Neural crest cell (in vitro differentiated cells): ENCODE data around the gene CLPSL2. TPM values are rescaled to one million over a fixed set of nuclear protein-coding genes. Genes with fewer than 3 reads are reported as not detected.

Experiments used
- DNase-seq: peaks from one replicate; pipeline ENCODE4 v3.0.0; 2021; ENCODE audit warnings: low read depth, mixed read lengths, low spot score
- H3K27ac Mint-ChIP-seq: one replicate; pipeline ENCODE4 v1.8.0; 2021; ENCODE audit warnings: mild to moderate bottlenecking, mixed read lengths; ENCODE audit not compliant: unreplicated experiment
- H3K27me3 Mint-ChIP-seq: 2 replicates; pipeline ENCODE4 v1.8.0; 2021; ENCODE audit warnings: low read depth, mild to moderate bottlenecking, mixed read lengths
- H3K36me3 Mint-ChIP-seq: 2 replicates; pipeline ENCODE4 v1.8.0; 2021; ENCODE audit warnings: low read depth, mild to moderate bottlenecking, mixed read lengths
- H3K4me1 Mint-ChIP-seq: 2 replicates; pipeline ENCODE4 v1.8.0; 2021; ENCODE audit warnings: mixed read lengths
- H3K4me3 Mint-ChIP-seq: one replicate; pipeline ENCODE4 v1.8.0; 2021; ENCODE audit warnings: mild to moderate bottlenecking, mixed read lengths
- H3K9me3 Mint-ChIP-seq: 2 replicates; pipeline ENCODE4 v1.8.0; 2021; ENCODE audit warnings: mixed read lengths
- total RNA-seq: library from RNA; stranded (reverse); gene quantifications from 2 replicates; pipeline ENCODE4 v1.2.1, GENCODE V29; 2021
- TF ChIP-seq, protein P1 (sequence below): fragments of 200-600 bp; sonication (generic); conservative IDR thresholded peaks from 2 replicates; pipeline ENCODE4 v1.5.0; 2021; ENCODE audit warnings: antibody characterized with exemption, mild to moderate bottlenecking

The CLPSL2 gene
- total RNA-seq, 1 donor from 2014 or later = not detected

DNA sequence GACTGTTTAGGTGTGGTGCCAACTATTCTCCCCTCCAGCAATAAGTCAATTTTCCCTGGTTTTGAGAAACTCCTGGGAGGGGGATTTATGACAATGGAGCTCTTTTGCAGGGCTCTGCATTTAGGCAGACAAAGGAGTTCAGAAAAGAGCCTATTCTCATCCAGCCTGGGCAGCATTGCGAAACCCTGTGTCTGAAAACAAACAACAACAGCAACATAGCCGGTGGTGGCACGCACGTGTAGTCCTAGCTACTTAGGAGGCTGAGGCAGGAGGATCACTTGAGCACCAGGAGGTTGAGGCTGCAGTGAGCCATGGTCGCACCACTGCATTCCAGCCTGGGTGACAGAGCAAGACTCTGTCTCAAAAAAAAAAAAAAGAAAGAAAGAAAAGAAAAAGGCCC is 14.3 kb downstream of the CLPSL2 start:
- no peak for DNase-seq
- Mint-ChIP-seq H3K4me3 (no peak overlapping the region), H3K4me1 (no peaks in the 10 kb centered on the region), H3K27me3 (peaks cover 29% of the 10 kb centered on the region), H3K36me3 (no peaks in the 10 kb centered on the region), H3K9me3 (no peaks in the 10 kb centered on the region), H3K27ac (no peak overlapping the region)
- TF ChIP-seq, protein P1, sequence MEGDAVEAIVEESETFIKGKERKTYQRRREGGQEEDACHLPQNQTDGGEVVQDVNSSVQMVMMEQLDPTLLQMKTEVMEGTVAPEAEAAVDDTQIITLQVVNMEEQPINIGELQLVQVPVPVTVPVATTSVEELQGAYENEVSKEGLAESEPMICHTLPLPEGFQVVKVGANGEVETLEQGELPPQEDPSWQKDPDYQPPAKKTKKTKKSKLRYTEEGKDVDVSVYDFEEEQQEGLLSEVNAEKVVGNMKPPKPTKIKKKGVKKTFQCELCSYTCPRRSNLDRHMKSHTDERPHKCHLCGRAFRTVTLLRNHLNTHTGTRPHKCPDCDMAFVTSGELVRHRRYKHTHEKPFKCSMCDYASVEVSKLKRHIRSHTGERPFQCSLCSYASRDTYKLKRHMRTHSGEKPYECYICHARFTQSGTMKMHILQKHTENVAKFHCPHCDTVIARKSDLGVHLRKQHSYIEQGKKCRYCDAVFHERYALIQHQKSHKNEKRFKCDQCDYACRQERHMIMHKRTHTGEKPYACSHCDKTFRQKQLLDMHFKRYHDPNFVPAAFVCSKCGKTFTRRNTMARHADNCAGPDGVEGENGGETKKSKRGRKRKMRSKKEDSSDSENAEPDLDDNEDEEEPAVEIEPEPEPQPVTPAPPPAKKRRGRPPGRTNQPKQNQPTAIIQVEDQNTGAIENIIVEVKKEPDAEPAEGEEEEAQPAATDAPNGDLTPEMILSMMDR = no peak

DNA sequence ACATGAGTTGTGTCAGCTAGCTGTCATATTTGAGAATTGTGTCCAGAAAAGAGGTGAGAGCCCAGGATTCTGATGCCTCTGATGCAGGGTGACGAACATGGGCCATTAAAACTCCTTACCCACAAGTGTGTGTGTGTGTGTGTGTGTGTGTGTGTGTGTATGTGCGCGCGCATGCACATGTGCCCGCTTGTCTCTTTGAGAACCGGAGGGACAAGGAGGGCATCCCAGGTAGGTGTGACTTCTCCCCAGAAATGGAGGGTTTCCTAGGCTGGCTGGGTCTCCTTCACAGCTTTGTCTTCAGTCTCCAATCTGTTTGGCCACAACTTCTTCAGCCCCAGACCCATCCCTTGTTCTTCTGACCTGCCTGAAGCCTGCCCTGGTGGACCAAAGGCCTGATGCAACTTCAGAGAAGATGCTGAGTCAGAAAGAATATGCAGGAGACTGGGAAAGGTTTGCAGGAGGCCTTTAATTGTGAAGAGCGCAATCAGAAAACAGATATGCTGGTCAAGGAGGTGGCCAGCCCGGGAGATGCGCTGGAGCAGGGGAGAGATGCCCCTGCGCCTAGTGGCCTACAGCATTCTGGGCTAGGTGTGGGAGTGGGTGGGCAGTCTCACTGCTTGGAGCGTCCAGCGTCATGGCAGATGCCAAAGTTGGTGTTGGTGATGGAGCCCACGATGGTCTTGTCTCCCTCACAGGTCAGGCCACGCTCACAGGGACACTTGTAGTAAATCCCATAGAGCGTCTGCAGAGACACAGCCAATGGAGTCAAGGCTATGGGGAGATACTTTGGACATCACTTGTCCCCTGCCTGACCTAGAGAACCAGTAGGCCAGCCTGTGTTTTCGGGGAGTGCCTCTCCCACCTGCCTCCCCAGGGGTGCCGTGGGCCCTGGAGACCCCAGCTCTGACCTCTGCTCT is 18.4 kb downstream of the CLPSL2 start:
- DNase-seq = no peak
- Mint-ChIP-seq H3K27me3 (peaks cover 5% of the 10 kb centered on the region), H3K4me3 (no peak overlapping the region), H3K9me3 (no peaks in the 10 kb centered on the region), H3K27ac (peak overlapping the region; percentile 63), H3K4me1 (no peaks in the 10 kb centered on the region), H3K36me3 (no peaks in the 10 kb centered on the region)
- TF ChIP-seq, protein P1 = no peak

DNA sequence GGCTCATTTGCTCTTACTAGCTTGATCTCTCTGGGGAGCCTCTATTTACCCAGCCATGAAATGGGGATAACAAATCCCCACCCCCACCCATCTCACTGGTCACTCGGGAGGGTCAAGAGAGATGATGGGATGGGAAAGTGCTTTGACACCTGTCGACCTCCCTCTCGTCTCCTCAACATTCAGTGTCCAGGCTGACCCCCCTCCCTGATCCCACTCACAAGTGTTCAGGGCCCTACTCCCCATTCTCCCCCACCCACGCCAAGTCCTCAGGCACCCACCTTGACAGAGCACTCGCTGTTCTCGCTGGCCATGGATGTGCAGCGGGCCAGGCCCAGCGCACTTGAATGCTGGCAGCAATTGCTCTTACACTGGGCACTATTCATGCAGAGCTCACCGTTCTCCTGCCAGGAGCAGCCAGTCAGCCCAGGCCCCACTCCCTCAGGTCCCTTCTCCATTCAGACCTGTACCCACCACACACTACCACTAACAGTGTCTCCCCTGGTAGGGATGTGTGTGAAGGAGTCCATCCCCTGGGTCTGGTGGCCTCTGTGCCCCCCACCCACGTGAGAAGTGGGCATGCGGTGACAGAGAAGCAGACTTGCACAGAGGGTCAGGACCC is 19.2 kb downstream of the CLPSL2 start:
- no peak for DNase-seq
- no peak overlapping the region for H3K27ac Mint-ChIP-seq

DNA sequence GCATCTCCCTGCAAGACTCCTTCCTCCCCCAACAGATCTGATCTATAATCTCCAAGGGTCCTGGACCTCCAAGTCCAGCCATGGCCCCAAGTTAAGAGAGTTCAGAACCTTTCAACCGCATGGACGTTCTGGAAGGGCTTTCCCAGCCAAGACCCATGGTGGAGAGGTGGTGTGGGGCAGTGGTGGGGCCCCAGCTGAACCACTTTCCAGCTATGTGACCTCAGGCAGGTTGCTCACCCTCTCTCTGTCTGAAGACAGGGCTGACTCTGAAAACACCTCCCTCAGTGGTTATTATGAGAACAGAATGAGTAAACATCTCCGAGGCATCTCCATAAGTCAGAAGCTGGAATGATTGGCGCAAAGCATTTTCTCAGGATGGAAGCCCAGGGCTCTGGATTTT is 19.8 kb downstream of the CLPSL2 start:
- Mint-ChIP-seq H3K27ac (peak overlapping the region; percentile 43), H3K27me3 (peaks cover 12% of the 10 kb centered on the region), H3K36me3 (no peaks in the 10 kb centered on the region), H3K9me3 (no peaks in the 10 kb centered on the region), H3K4me1 (no peaks in the 10 kb centered on the region), H3K4me3 (no peak overlapping the region)
- DNase-seq = no peak
- TF ChIP-seq, protein P1 = no peak

More for the DNA sequence above, 19.2 kb downstream of the CLPSL2 start:
- Mint-ChIP-seq H3K4me3 (no peak overlapping the region), H3K36me3 (no peaks in the 10 kb centered on the region), H3K9me3 (no peaks in the 10 kb centered on the region), H3K27me3 (peaks cover 10% of the 10 kb centered on the region), H3K4me1 (no peaks in the 10 kb centered on the region)
- TF ChIP-seq, protein P1 = no peak

DNA sequence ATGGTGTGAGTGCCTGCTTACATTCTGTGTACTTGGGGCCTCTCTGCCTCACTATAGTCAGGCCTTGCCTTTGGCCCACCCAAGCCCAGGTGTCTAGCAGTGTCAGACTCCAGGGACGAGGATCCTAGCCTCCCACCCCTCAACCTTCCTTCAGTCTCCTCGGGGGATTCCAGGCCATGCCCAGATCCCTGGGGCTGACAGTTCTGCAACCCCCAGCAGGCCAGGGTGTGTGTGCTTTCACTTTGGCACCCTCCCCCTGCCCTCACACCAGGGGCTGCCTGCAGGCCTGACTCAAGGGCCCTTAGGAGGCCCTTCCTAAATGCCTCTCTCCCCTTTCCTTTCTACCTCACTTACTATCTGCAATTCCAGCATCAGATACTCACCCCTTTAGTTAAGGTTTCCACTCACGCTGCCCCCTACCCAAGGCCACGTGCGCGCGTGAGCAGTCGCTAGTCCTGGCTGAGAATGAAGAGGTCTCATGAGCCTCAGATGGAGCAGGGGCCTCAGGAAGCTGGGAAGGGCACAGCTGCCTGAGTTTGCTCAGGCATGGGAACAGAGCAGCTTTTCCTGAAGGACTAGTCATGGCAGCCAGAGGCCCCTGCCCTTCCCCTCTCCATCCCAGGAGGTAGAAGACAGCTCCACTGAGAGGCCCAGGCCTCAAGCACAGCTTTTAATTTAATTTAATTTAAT is 21.6 kb downstream of the CLPSL2 start:
- TF ChIP-seq, protein P1 = no peak
- no peak for DNase-seq
- H3K9me3 Mint-ChIP-seq = no peaks in the 10 kb centered on the region
- H3K4me1 Mint-ChIP-seq = no peaks in the 10 kb centered on the region
- H3K4me3 Mint-ChIP-seq = no peak overlapping the region
- peaks cover 12% of the 10 kb centered on the region for H3K27me3 Mint-ChIP-seq
- H3K36me3 Mint-ChIP-seq = no peaks in the 10 kb centered on the region
- H3K27ac Mint-ChIP-seq = no peak overlapping the region
